SKM-1 treated with dmso at 0.1 percent for 144 hours (cell line): ENCODE results near the gene KISS1R.
A peak's percentile ranks its signal among the peaks of the same experiment; 100 is the strongest.

Source experiments
- DNase-seq: peaks from one replicate; lab custom pipeline; 2025; ENCODE audit not compliant: unreplicated experiment; lab: John Stamatoyannopoulos, UW

Gene KISS1R

DNA sequence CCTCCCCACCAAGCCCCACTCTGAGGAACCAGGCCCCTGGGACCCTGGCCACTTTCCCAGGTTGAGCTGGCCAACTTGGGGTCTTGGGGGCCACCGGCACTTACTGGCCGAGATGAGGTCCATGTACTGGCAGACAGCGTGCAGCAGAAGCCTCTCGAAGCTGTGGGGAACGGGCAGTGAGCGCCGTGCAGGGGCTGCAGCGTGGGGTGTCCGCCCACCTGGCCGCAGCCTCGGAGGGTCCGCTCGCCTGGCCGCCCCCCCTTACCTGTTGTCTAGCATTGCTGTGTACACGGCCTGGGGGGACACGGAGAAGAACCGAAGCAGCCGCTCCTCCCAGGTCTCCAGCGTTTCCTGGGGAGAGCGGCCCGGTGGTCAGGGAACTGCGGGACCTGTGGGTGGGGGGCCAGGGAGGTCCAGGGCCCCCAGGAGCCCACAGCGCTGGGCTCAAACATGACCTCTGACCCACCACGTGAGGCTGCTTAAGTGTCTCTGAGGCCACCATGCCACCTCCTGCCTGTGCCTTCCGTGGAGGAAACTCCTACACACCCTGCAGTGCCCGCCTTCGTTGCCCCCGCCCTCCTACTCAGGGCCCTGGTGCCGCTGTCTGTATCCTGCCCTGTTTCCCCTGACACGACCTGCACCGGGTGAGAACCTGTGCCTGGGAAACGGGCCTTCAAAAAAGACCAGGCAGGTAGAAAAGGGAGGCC, 17.6 kb upstream of the KISS1R start:
- DNase-seq, result no peak

DNA sequence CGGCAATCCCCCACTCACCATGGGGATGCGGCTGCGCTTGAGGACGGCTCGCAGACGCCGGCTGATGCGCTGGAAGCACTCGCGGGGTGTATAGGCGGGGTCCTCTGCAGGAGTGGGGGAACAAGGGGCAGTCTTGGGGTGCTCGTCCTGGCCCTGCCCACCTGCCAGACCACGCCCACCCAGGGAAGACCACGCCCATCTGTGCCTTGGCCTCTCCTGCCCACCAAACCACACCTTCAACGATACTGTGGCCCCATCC, 17.2 kb upstream of the KISS1R start:
- DNase-seq, result no peak

DNA sequence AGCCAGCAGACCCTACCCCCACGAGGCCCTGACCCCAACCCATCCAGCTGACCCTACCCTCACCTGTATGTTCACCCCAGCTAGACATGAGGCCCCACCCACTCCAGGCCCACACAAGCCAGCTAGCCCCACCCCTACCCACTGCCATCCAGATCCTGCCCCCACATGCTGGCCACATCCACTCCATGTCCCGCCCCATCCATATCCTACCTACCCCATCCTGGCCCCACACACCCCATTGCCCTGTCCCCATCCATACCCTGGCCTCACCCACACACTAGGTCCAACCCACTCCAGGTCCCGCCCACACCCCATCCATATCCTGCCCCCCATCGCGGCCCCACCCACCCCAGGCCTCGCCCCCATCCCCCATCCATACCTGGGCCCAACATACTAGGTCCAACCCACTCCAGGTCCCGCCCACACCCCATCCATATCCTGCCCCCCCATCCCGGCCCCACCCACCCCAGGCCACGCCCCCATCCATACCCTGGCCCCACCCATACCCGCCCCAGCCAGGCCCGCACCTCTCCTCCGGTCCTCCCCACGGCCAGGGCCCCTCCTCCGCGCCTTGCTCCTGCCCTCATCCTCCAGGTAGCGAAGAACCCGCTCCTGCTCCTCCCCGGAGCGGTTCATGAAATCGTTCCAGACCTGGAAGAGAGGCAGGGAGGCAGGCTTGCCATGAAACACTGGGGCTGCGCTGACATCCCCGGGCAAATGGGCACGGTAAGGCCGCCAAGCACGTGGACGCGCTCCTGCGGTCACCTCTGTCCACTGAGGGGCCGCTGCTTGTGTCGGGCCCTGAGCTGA, 16.6 kb upstream of the KISS1R start:
- DNase-seq, result no peak

DNA sequence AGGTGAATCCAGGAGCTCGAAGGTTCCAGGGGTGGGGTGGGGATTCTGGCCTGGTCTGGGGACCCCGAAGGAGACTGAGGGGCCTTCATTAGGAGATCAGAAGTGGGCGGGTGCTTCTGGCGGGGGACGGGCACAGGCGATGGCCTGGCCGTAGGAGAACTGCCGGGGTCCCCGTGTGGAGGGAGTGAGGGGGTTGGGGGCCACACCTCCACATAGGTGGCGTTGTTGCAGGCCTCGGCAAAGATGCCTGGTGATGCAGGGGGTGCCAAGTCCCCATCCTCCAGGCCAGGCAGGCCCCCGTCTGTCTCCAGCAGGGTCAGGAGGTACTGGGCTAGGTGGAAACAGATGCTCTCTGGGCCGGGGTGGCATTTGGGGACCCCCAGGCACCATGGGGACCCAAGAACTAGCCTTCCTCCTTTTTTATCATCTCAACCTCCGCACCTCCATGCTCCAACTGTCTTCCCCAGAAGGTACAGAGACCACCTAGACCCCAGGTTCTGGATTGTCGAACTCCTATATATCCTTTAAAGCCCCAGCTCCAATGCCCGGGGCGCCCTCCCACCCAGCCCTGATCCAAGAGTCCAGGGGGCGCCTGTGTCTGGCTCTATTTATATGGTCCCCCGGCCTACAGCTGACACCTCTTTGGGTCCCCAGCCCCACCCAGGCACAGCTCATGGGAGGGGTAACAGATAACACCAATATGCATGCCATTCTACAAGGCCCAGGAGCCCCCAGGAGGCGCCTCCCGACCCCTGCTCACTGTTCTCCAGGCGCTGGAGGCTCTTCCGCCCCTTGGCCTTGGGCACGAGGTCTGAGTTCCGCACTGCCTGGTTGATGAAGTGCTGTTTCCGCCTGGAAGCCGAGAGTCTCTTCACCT, 15.7 kb upstream of the KISS1R start:
- no peak for DNase-seq

DNA sequence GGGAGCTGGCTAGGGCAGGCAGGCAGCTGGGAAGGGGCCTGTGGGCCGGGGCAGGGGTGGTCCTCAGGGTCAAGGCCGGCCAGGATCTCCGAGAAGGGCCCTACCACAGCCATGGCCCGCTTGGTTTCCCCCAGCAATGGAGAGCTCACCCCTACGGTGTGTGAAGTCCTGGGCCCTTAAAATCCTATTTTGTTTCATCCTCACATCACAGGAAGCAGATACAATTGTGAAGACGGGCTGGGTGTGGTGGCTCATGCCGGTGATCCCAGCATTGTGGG, 15.1 kb upstream of the KISS1R start:
- no peak for DNase-seq

DNA sequence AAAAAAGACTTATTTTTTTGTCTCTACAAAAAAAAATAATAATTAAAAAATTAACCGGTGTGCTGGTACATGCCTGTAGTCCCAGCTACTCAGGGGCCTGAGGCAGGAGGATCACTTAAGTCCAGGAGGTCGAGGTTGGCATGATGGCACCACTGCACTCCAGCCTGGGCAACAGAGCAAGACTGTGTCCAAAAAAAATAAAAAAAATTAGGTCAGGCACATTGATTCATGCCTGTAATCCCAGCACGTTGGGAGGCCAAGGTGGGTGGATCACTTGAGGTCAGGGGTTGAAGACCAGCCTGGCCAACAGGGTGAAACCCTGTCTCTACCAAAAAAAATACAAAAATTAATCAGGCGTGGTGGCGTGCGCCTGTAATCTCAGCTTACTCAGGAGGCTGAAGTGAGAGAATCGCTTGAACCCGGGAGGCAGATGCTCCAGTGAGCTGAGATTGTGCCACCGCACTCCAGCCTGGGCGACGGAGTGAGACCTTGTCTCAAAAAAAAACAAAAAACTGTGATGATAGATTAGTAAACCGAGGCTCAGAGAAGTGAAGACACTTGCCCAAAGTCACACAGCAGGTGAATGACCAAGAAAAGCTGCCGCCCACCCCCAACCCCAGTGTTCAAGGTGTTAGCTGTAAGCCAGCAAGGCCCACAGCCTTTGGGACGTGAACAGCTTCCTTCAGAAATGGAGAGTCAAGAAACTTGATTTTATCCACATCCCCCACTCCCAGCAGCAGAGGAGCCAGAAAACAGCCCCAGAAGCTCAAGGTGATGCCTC, 14.5 kb upstream of the KISS1R start:
- no peak for DNase-seq

DNA sequence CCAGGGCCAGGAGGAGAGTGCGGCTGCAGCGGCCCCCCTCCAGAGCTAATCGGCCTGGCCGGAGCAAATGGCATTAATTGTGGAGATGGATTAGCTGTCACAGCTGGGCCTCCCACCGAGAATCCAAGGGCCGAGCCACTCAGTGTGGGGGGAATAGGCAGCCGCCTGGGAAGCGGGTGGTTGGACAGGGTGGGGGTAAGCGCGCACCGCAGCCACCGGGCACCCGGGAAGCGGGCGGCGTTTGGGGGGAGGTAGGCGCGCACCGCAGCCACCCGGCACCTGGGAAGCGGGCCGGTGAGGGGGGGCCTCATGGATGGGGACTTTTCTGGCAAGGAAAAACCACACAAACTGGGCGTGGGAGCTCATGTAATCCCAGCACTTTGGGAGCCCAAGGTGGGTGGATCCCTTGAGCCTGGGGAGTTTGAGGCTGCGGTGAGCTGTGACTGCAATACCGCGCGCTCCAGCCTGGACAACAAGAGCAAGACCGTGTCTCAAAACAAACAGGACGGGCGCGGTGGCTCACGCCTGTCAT, 13.8 kb upstream of the KISS1R start:
- DNase-seq, result no peak

DNA sequence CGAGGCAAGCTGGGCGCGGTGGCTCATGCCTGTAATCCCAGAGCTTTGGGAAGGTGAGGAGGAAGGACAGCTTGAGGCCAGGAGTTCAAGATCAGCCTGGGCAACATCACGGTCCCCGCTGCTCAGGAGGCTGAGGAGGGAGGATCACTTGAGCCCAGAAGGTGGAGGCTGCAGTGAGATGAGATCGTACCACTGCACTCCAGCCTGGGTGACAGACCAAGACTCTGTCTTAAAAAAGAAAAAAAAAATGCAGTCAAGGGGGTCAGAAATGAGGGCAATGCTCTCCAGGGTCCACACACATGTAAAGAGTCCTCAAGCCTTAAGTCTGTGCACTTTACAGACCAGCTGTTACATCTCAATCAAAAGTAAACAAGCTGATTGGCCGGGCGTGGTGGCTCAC, 12.6 kb upstream of the KISS1R start:
- DNase-seq, result no peak

DNA sequence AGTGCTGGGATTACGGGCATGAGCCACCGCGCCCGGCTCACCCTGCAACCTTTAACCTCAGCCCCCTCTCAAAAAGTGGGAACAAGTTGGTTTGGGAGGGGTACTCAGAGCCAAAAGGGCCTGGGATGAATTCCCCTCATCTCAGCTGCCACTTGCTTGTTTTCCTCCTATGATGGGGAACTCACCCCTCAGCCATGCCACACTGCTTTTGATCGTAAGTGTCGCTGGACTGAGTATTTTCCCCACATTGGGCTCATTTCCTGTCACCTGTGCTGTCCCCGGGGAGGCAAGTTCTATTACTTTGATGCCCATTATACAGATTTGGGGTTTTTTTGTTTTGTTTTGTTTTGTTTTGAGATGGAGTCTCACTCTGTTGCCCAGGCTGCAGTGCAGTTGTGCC, 10.7 kb upstream of the KISS1R start:
- no peak for DNase-seq

DNA sequence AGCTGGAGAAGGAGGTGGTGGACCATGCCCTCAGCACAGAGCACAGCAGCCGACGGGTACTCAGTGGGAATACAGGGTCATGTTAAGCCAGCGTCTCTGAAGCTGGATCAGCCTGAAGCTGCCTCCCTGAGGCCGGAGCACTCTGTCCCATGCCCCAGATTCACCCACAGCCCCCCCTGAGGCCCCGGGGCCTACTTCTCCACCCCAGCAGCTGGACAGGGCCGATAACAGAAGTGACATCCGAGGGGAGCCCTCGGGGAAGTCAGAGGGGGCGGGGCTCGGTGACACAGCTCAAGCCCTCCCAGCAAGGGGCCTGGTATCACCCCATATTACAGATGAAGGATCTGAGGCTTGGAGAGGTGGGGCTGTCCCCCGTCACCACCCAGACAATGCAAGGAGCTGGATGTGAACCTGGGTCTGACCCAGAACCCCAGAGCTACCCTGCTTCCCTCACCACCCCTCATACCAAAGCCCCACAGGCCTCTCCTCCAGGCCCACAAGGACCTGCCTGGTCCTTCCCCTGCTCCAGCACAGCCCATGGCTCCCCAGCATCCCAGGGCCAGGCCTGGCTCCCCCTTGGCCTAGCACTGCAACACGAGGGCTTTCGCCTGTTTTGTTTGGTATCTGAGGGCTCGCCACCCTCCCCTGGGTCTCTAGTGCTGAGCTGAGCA, 9.8 kb upstream of the KISS1R start:
- no peak for DNase-seq

DNA sequence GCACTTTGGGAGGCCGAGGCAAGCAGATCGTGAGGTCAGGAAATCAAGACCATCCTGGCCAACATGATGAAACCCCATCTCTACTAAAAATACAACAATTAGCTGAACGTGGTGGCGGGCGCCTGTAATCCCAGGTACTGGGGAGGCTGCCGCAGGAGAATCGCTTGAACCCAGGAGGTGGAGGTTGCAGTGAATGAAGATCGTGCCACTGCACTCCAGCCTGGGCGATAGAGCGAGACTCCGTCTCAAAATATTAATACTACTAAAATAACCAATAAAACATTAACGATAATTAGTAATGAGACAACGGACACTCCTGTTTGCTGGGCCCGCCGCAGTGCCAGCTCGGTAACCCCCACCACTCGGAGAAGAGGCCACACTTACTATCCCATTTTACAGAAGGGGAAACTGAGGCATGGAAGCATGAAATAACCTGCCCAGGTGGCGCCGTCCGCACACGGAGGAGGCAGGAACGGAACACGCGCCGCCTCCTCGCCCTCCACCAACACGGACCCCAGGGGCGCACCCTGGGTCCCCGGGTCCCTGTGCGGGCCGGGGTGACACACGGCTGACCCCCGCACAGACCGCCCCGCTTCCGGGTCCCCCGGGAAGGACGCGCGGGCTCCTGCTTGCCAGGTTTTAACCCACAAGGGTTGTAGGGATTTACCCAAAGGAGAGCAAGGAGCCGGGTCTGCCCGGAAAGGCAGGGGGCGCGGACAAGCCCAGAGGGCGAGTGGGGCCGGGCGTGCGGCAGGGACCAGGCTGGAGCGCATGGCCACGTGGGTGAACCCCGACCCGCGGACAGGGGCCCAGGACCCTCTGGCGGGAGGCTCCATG, 5.7 kb upstream of the KISS1R start:
- no peak for DNase-seq

DNA sequence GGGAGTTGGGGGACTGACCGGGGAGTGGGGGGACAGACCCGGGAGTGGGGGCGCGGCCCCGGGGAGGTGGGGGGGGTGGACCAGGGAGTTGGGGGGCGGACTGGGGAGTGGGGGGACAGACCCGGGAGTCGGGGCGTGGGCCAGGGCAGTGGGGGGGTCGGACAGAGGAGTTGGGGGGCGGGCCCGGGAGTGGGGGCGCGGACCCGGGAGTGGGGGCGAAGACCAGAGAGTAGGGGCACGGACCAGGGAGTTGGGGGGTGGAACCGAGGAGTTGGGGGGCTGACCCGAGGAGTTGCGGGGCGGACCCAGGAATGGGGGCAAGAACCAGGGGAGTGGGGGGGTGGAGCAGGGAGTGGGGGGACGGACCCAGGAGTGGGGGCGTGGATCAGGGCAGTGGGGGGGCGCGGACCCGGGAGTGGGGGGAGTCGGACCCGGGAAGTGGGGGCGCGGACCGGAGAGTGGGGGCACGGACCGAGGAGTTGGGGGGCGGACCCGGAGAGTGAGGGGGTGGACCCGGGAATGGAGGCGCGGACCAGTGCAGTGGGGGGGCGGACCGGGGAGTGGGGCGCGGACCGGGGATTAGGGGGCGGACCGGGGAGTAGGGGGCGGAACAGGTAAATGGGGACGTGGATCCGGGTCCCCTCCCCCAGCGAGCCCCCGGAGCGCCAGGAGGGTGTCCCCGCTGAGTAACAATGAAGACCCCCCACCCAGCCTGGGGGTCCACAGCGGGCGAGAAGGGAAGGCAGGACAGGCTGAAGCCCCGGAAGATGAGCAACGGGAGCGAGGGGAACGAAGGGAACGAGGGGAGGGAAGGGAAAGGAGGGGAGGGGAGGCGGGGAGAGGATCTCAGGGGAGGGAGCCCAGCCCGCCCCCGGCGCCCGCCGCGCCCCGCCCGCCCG, 4.7 kb upstream of the KISS1R start:
- DNase-seq, result no peak

DNA sequence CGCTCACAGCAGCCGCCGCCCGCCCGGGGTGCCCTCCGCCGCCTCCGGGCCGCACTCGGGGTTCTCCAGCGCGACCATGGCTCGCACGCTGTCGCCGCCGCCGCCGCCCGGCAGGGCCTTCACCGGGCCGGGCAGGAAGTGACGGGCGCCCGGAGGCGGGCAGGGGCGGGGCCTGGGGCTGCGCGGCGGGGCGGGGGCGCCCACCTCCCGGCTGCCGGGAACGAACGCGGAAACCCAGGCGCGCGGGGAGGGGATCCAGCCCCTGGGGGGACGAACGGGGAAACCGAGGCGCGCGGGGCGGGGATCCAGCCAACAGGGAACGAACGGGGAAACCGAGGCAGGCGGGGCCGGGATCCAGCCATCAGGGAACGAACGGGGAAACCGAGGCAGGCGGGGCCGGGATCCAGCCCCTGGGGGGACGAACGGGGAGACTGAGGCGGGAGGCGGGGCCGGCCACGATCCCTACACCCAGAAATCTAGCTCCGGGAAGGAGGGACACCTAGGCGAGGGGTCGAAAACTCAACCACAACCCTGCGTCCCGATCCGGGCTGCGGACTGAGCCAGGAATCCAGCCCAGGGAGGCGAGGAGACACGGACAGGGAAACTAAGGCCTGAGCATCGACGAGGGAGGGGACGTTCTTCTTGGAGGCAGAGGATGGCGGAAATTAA, 3.9 kb upstream of the KISS1R start, which contains the start of gene R3HDM4:
Gene R3HDM4 (minus strand): TSS at position 140 of the 669 bp plus-strand sequence. CDS start 62 bp downstream, at position 78.
- peak; percentile 35 for DNase-seq

DNA sequence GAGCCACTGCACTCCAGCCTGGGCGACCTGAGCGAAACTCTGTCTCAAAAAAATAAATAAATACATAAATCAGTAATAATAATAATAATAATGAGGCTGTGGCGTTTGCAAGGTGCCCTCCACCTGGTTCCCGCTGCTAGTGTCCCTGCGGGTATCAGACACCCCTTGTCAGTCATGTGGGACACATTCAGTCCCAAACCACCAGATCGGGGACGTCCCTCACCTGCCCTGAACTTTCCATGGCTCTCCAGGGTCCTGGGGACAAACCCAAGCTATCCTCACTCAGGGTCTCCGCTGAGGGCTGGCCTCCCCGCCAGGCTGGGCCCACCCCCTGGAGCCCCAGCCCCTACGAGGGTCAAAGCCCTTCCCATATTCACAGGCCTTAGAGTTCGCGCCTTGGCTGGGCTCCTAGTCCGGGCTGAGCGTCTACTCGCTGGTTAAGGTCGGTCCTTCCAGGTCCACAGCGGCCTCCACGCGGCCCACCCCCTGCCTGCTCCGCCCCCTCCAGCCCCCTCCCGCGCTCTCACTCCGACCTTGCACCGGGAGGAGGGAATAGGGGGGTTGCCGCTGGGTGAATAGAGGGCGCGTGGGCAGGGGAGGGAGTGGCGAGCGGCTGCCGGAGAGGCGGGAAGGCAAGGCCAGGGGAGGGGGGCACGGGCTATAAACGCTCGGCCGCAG, 349 bp upstream of the KISS1R start:
- DNase-seq, result no peak

DNA sequence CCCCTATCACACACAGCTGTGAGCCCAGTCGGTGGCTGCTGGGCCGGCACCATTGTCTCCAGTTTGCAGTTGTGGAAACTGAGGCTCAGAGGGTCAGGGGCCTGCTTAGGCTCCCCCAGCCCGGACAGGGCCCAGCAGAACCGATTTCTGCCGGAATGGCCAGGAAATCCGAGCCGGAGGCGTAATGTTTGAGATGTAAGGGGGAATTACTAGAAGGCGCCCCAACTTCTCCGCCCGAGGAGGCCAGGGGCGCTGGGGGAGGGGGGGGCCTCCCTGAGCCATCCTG, 962 bp downstream of the KISS1R start:
- no peak for DNase-seq

DNA sequence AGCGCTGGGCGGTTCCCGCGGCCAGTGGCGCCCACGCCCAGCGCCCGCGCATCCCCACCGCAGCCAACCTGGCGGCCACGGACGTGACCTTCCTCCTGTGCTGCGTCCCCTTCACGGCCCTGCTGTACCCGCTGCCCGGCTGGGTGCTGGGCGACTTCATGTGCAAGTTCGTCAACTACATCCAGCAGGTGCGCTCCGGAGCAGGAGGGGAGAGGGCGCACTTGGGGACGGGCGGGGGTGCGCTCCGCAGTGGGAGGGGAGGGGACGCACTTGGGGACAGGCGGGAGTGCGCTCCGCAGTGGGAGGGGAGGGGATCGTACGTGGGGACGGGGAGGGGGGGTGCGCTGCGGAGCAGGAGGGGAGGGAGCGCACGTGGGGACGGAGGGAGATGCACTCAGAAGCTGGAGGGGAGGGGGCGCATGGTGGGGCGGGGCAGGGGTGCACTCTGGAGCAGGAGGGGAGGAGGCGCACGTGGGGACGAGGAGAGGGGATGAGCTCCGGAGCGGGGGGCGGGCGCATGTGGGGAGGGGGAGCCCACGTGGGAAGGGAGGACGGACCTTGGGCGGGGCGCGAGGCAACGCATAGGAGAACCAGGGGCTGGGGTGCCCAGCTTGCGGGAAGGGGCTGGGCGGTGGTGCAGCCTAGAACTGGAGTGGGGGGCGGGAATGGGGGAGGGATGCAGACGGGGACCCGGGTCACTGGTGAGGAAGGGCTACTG, 1.5 kb downstream of the KISS1R start:
- DNase-seq, result no peak
